GM18907 (cell line): ENCODE measurements around the gene RBMS3.
"Not testable (repeated sequence)": the region's sequence is repeated elsewhere in the genome, so short reads cannot be mapped to it uniquely, and the experiment has no call there.

Experiments used
- ATAC-seq: cut with Tn5 transposase; IDR thresholded peaks from one replicate; pipeline ENCODE4 v1.9.1; 2021; ENCODE audit warnings: mild to moderate bottlenecking, moderate library complexity; ENCODE audit not compliant: unreplicated experiment

RBMS3 gene

GRCh38 chr3:30042274-30042859 is 761.5 kb downstream of the RBMS3 start:
- ATAC-seq, result no peak

- no peak for ATAC-seq
Observed at GRCh38 chr3:30042916-30043555, 762.2 kb downstream of the RBMS3 start.

GRCh38 chr3:30044515-30044914 is 763.6 kb downstream of the RBMS3 start:
- ATAC-seq, result no peak

GRCh38 chr3:30048431-30048830 is 767.6 kb downstream of the RBMS3 start:
- no peak for ATAC-seq

- not testable (repeated sequence) for ATAC-seq
Observed at GRCh38 chr3:30050116-30050515, 769.2 kb downstream of the RBMS3 start.

- ATAC-seq, result no peak
Observed at GRCh38 chr3:30059240-30059639, 778.4 kb downstream of the RBMS3 start.
